Smooth muscle cell (in vitro differentiated cells): ENCODE data around the gene PDE4B. TPM values are rescaled to one million over a fixed set of nuclear protein-coding genes. Genes with fewer than 3 reads are reported as not detected.
A peak's percentile ranks its signal among the peaks of the same experiment; 100 is the strongest.

ENCODE experiments used
- DNase-seq: peaks from one replicate; lab custom pipeline; 2025; ENCODE audit not compliant: unreplicated experiment; lab: John Stamatoyannopoulos, UW
- H2AFZ ChIP-seq: fragments of 200-600 bp; sonication (generic); 2 replicates; pipeline ENCODE4 v1.6.0; 2016; ENCODE audit warnings: antibody characterized with exemption, low read depth, mild to moderate bottlenecking
- H3F3A ChIP-seq: fragments of 200-600 bp; sonication (generic); 2 replicates; pipeline ENCODE4 v1.6.0; 2017; ENCODE audit warnings: antibody characterized with exemption, low read depth
- H3K27ac ChIP-seq: fragments of 200-600 bp; sonication (generic); 2 replicates; pipeline ENCODE4 v1.5.1; 2016; ENCODE audit warnings: low read depth, mild to moderate bottlenecking
- H3K27me3 ChIP-seq: fragments of 200-600 bp; sonication (generic); 2 replicates; pipeline ENCODE4 v1.6.1; 2016; ENCODE audit warnings: low read depth, mild to moderate bottlenecking
- H3K36me3 ChIP-seq: fragments of 200-600 bp; sonication (generic); 2 replicates; pipeline ENCODE4 v1.5.1; 2016; ENCODE audit warnings: low read depth
- H3K4me1 ChIP-seq: fragments of 200-600 bp; sonication (generic); 2 replicates; pipeline ENCODE4 v1.5.1; 2016; ENCODE audit warnings: low read depth
- H3K4me2 ChIP-seq: fragments of 200-600 bp; sonication (generic); 2 replicates; pipeline ENCODE4 v1.6.0; 2016; ENCODE audit warnings: mild to moderate bottlenecking
- H3K4me3 ChIP-seq: fragments of 200-600 bp; sonication (generic); 2 replicates; pipeline ENCODE4 v1.5.1; 2016; ENCODE audit warnings: mild to moderate bottlenecking
- H3K79me2 ChIP-seq: fragments of 200-600 bp; sonication (generic); 2 replicates; pipeline ENCODE4 v1.6.0; 2016; ENCODE audit warnings: low read depth, mild to moderate bottlenecking
- H3K9ac ChIP-seq: fragments of 200-600 bp; sonication (generic); 2 replicates; pipeline ENCODE4 v1.6.0; 2016; ENCODE audit warnings: low read depth
- H3K9me3 ChIP-seq: fragments of 200-600 bp; sonication (generic); replicated peaks from 2 replicates; pipeline ENCODE4 v1.5.1; 2016; ENCODE audit warnings: low read depth
- H4K20me1 ChIP-seq: fragments of 200-600 bp; sonication (generic); 2 replicates; pipeline ENCODE4 v1.6.0; 2016; ENCODE audit warnings: low read depth
- WGBS: methylation state at CpG from one replicate; pipeline ENCODE4 v1.1.7; 2016; ENCODE audit warnings: low lambda C conversion rate; 5-methylcytosine and 5-hydroxymethylcytosine counted together
- polyA plus RNA-seq: library from polyadenylated mRNA; unstranded; fragments of >200 nt; fragmentation: Nextera tagmentation; extraction: Ambion mirVana; gene quantifications from 2 replicates; pipeline ENCODE4 v1.2.1, GENCODE V29; 2016
- total RNA-seq: library from RNA; depleted of rRNA; stranded (reverse); fragments of >200 nt; gene quantifications from 2 replicates; pipeline ENCODE4 v1.2.3, GENCODE V29; 2014
- TF ChIP-seq, protein P1 (sequence below): fragments of 200-600 bp; sonication (generic); IDR thresholded peaks from 2 replicates; pipeline ENCODE4 v1.5.1; 2017; ENCODE audit warnings: borderline replicate concordance, mild to moderate bottlenecking, antibody characterized with exemption; ENCODE audit not compliant: insufficient read depth, poor library complexity, severe bottlenecking

The PDE4B gene
- total and polyA plus RNA-seq, 2 experiments from 2014 or later = 18.5 to 24.8 TPM

GRCh38 chr1:66374148-66374547 lies 581.5 kb downstream of the PDE4B start:
- Histone ChIP-seq H3F3A (peaks cover 20% of the 10 kb centered on the region), H3K4me3 (no peak overlapping the region), H3K27me3 (no peaks in the 10 kb centered on the region), H3K79me2 (no peaks in the 10 kb centered on the region), H3K9ac (no peak overlapping the region), H3K36me3 (peaks cover 6% of the 10 kb centered on the region), H3K9me3 (no peaks in the 10 kb centered on the region), H3K27ac (peak overlapping the region; percentile 90), H2AFZ (no peak overlapping the region), H3K4me1 (peaks cover 17% of the 10 kb centered on the region), H3K4me2 (peak overlapping the region; percentile 78), H4K20me1 (no peaks in the 10 kb centered on the region)
- 85% methylated on average over 2 of the region's 2 CpGs for whole genome bisulfite sequencing
- TF ChIP-seq, protein P1, sequence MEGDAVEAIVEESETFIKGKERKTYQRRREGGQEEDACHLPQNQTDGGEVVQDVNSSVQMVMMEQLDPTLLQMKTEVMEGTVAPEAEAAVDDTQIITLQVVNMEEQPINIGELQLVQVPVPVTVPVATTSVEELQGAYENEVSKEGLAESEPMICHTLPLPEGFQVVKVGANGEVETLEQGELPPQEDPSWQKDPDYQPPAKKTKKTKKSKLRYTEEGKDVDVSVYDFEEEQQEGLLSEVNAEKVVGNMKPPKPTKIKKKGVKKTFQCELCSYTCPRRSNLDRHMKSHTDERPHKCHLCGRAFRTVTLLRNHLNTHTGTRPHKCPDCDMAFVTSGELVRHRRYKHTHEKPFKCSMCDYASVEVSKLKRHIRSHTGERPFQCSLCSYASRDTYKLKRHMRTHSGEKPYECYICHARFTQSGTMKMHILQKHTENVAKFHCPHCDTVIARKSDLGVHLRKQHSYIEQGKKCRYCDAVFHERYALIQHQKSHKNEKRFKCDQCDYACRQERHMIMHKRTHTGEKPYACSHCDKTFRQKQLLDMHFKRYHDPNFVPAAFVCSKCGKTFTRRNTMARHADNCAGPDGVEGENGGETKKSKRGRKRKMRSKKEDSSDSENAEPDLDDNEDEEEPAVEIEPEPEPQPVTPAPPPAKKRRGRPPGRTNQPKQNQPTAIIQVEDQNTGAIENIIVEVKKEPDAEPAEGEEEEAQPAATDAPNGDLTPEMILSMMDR = no peak
- no peak for DNase-seq

DNA sequence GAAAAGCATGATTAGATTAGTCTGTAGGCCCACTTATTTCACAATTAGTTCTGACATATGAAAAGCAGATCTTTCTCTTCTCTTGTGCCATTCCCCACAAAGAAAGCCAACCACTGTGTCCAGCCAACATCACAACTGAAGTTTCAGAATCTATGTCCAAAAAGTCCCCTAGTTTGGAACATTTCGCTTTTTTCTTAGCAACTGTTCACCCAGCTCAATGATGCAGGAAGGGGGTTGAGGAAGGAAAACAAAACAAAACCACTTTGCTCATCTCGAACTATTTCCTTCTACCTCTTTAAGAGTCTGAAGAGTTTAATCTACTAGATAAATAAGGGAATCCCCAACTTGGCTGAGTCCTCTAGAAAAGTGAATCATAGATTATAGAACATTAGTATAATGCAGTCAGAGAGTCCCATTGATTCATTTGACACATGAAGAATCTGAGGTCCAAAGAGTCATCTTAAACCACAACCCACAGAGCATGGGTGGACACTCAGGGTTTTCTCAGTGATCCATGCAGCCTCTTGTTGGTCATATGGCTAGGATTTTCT lies 581.9 kb downstream of the PDE4B start:
- Histone ChIP-seq H4K20me1 (no peaks in the 10 kb centered on the region), H3K36me3 (peaks cover 6% of the 10 kb centered on the region), H2AFZ (no peak overlapping the region), H3K9ac (peak overlapping the region; percentile 24), H3F3A (peaks cover 20% of the 10 kb centered on the region), H3K79me2 (no peaks in the 10 kb centered on the region), H3K4me1 (peaks cover 17% of the 10 kb centered on the region), H3K27me3 (no peaks in the 10 kb centered on the region), H3K27ac (peak overlapping the region; percentile 90), H3K4me3 (no peak overlapping the region), H3K4me2 (peak overlapping the region; percentile 78), H3K9me3 (no peaks in the 10 kb centered on the region)
- TF ChIP-seq, protein P1 = no peak
- no peak for DNase-seq
- WGBS = 47% methylated on average over 2 of the region's 2 CpGs

GRCh38 chr1:66375125-66375524 lies 582.4 kb downstream of the PDE4B start:
- H3K27ac ChIP-seq = peak overlapping the region; percentile 90
- H4K20me1 ChIP-seq = no peaks in the 10 kb centered on the region
- 71% methylated on average over 2 of the region's 2 CpGs for WGBS
- no peaks in the 10 kb centered on the region for H3K9me3 ChIP-seq
- no peak for DNase-seq
- peak overlapping the region; percentile 48 for H3K4me2 ChIP-seq
- H3K27me3 ChIP-seq = no peaks in the 10 kb centered on the region
- no peak overlapping the region for H2AFZ ChIP-seq
- H3K79me2 ChIP-seq = no peaks in the 10 kb centered on the region
- TF ChIP-seq, protein P1 = no peak
- H3K9ac ChIP-seq = no peak overlapping the region
- no peak overlapping the region for H3K4me3 ChIP-seq
- H3K4me1 ChIP-seq = peaks cover 17% of the 10 kb centered on the region
- H3K36me3 ChIP-seq = peaks cover 6% of the 10 kb centered on the region
- H3F3A ChIP-seq = peaks cover 20% of the 10 kb centered on the region
